HepG2 (cell line): ENCODE results near the gene USP36. TPM values are rescaled to one million over a fixed set of nuclear protein-coding genes. Genes with fewer than 3 reads are reported as not detected.

ENCODE experiments used
- ATF5 ChIP-seq: sonication (generic); formaldehyde crosslinking; IDR thresholded peaks from 2 replicates; pipeline ENCODE4 v1.4.0; 2020; ENCODE audit warnings: mild to moderate bottlenecking, low read depth, missing genetic modification reagents
- EHMT2 ChIP-seq: fragments of 200-600 bp; sonication (generic); IDR thresholded peaks from 2 replicates; pipeline ENCODE4 v1.7.0; 2017; ENCODE audit warnings: antibody characterized with exemption, low read depth, low read length, borderline replicate concordance
- HOXA7 ChIP-seq: sonication (generic); formaldehyde crosslinking; IDR thresholded peaks from 2 replicates; pipeline ENCODE4 v1.8.1; 2022; ENCODE audit warnings: mild to moderate bottlenecking, missing genetic modification reagents, moderate library complexity
- IKZF5 ChIP-seq: IDR thresholded peaks from 2 replicates; pipeline ENCODE4 v1.6.1; 2018; ENCODE audit warnings: missing genetic modification reagents, mild to moderate bottlenecking, missing compliant biosample characterization
- MBD4 ChIP-seq: IDR thresholded peaks from 2 replicates; pipeline ENCODE4 v1.6.1; 2012; ENCODE audit warnings: low read length, inconsistent platforms, borderline replicate concordance
- MIXL1 ChIP-seq: IDR thresholded peaks from 2 replicates; pipeline ENCODE4 v1.6.1; 2016
- NBN ChIP-seq: fragments of 450-650 bp; conservative IDR thresholded peaks from 2 replicates; pipeline ENCODE4 v1.6.1; 2017
- POLR2AphosphoS5 ChIP-seq: IDR thresholded peaks from 2 replicates; pipeline ENCODE4 v1.6.1; 2012; ENCODE audit warnings: low read depth, low read length
- PTBP1 ChIP-seq: fragments of 200-400 bp; formaldehyde crosslinking; IDR thresholded peaks from 2 replicates; pipeline ENCODE4 v1.6.1; 2018; ENCODE audit warnings: low read length, low read depth; ENCODE audit not compliant: poor library complexity, severe bottlenecking
- SP1 ChIP-seq, 2 experiments: fragments of 450-650 bp in 1 of 2; sonication (generic) in 1 of 2; formaldehyde crosslinking in 1 of 2; IDR thresholded peaks; 2 replicates each; pipeline versions ENCODE4 v1.4.0 to v1.6.1; 2016 to 2020; ENCODE audit warnings: missing genetic modification reagents in 1 of 2
- TEAD2 ChIP-seq: sonication (generic); formaldehyde crosslinking; IDR thresholded peaks from 2 replicates; pipeline ENCODE4 v1.9.0; 2021; ENCODE audit warnings: missing genetic modification reagents
- ZBTB39 ChIP-seq: sonication (generic); formaldehyde crosslinking; IDR thresholded peaks from 2 replicates; pipeline ENCODE4 v1.5.0; 2020; ENCODE audit warnings: missing genetic modification reagents
- ZC3H4 ChIP-seq: sonication (generic); formaldehyde crosslinking; IDR thresholded peaks from 2 replicates; pipeline ENCODE4 v1.4.0; 2020; ENCODE audit warnings: missing genetic modification reagents, borderline replicate concordance
- ZNF280D ChIP-seq: sonication (generic); formaldehyde crosslinking; IDR thresholded peaks from 2 replicates; pipeline ENCODE4 v1.5.1; 2020; ENCODE audit warnings: mild to moderate bottlenecking, missing genetic modification reagents
- ZNF33A ChIP-seq: sonication (generic); formaldehyde crosslinking; IDR thresholded peaks from 2 replicates; pipeline ENCODE4 v1.5.1; 2020; ENCODE audit warnings: missing genetic modification reagents, mild to moderate bottlenecking, moderate library complexity, borderline replicate concordance
- ZNF367 ChIP-seq: sonication (generic); formaldehyde crosslinking; IDR thresholded peaks from 2 replicates; pipeline ENCODE4 v1.4.0; 2020; ENCODE audit warnings: missing genetic modification reagents, borderline replicate concordance
- ZNF446 ChIP-seq: sonication (generic); formaldehyde crosslinking; IDR thresholded peaks from 2 replicates; pipeline ENCODE4 v1.5.0; 2020; ENCODE audit warnings: mild to moderate bottlenecking, missing genetic modification reagents
- ZNF558 ChIP-seq: sonication (generic); formaldehyde crosslinking; IDR thresholded peaks from 2 replicates; pipeline ENCODE4 v1.9.0; 2022; ENCODE audit warnings: mild to moderate bottlenecking, missing genetic modification reagents, borderline replicate concordance
- ZNF780A ChIP-seq: sonication (generic); formaldehyde crosslinking; IDR thresholded peaks from 2 replicates; pipeline ENCODE4 v1.8.0; 2022; ENCODE audit warnings: mild to moderate bottlenecking, missing genetic modification reagents, moderate library complexity
- ZNF800 ChIP-seq: sonication (generic); formaldehyde crosslinking; IDR thresholded peaks from 2 replicates; pipeline ENCODE4 v1.4.0; 2020; ENCODE audit warnings: missing genetic modification reagents
- polyA plus RNA-seq, 8 experiments: library from polyadenylated mRNA; depleted of rRNA in 3 of 8; stranded (reverse) in 7 of 8; unstranded in 1 of 8; fragments of >200 nt; fragmentation: Illumina TruSeq in 4 of 8; extraction: Trizol in 4 of 8; gene quantifications; 2 replicates each; pipeline versions ENCODE4 v1.2.1 to v1.2.3, GENCODE V29; 2011 to 2016; ENCODE audit warnings: low read depth in 4 of 8, missing spikeins in 1 of 8, mixed read lengths in 1 of 8; ENCODE audit not compliant: insufficient read depth in 1 of 8
- total RNA-seq, 5 experiments: library from RNA; depleted of rRNA; stranded (reverse); fragments of >200 nt; fragmentation: Illumina TruSeq; extraction: Trizol; gene quantifications; 2 replicates each; pipeline ENCODE4 v1.2.3, GENCODE V29; 2016; ENCODE audit warnings: low read depth in 1 of 5

The USP36 gene
- total and polyA plus RNA-seq, 2 of the 13 experiments (the other 11 are each of a cell fraction or from before 2014, with no cell fraction given) = 29.6 to 45.9 TPM

GRCh38 chr17:78840780-78841611 lies at the start of gene USP36 (continued):
- peak; percentile 80; the same call in 1 of the 2 replicates for TF ChIP-seq ZNF558 (CRISPR knock-in tag)
- no peak for TF ChIP-seq PTBP1
- no peak for TF ChIP-seq ATF5 (CRISPR knock-in tag)
- TF ChIP-seq SP1 (IDR thresholded peaks at IDR 0.05) = peak; percentile 85; the same call in 1 of the 2 replicates
- peak; percentile 100 for TF ChIP-seq SP1 (CRISPR knock-in tag; IDR thresholded peaks at IDR 0.05)
- peak; percentile 71 for TF ChIP-seq ZNF800 (CRISPR knock-in tag)
- peak; percentile 73 for TF ChIP-seq MIXL1 (CRISPR knock-in tag)
- TF ChIP-seq ZNF446 (CRISPR knock-in tag) = no peak; the same call in none of the 2 replicates
- peak; percentile 90 for TF ChIP-seq HOXA7 (CRISPR knock-in tag)
- peak; percentile 94 for TF ChIP-seq IKZF5 (CRISPR knock-in tag)
- TF ChIP-seq NBN = no peak
- peak; percentile 85; the same call in 1 of the 2 replicates for TF ChIP-seq ZNF33A (CRISPR knock-in tag)
- peak; percentile 91 for TF ChIP-seq ZC3H4 (CRISPR knock-in tag)
- no peak for TF ChIP-seq EHMT2
- TF ChIP-seq POLR2AphosphoS5 = peak; percentile 82
- 0 out of 2 replicates have a peak, but pooled peaks have one; percentile 79 for TF ChIP-seq ZBTB39 (CRISPR knock-in tag)
- peak; percentile 83; the same call in 1 of the 2 replicates for TF ChIP-seq ZNF367 (CRISPR knock-in tag)
- TF ChIP-seq TEAD2 (CRISPR knock-in tag) = no peak; the same call in 1 of the 2 replicates
- peak; percentile 84; the same call in 1 of the 2 replicates for TF ChIP-seq ZNF780A (CRISPR knock-in tag)
- no peak for TF ChIP-seq MBD4
- peak; percentile 97 for TF ChIP-seq ZNF280D (CRISPR knock-in tag)
